ENCODE data around the gene THBS3. TPM values are rescaled to one million over a fixed set of nuclear protein-coding genes. Genes with fewer than 3 reads are reported as not detected.

THBS3 gene
- total RNA-seq, 1 experiment from 2014 or later = 36.8 TPM

DNA sequence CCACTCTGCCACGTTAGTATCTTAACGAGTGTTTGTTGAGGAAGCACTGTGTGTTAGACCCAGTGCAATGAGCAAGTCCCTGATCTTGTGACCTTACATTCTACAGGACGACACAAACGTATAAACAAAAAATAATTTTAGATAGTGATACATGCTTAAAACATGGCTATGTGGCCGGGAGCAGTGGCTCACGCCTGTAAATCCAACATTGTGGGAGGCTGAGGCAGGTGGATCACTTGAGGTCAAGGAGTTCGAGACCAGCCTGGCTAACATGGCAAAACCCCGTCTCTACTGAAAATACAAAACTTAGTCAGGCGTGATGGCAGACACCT, 20.4 kb upstream of the THBS3 start:
- H3K4me1 Mint-ChIP-seq (ENCODE audit: low read depth, unreplicated experiment) = peaks cover 12% of the 10 kb centered on the region
- H3K4me3 Mint-ChIP-seq (ENCODE audit: low read depth, unreplicated experiment) = peak overlapping the region; percentile 72
- TF ChIP-seq CTCF (IDR thresholded peaks at IDR 0.05; ENCODE audit: unreplicated experiment) = no peak
- peaks cover 10% of the 10 kb centered on the region for H3K27me3 Mint-ChIP-seq (ENCODE audit: unreplicated experiment)
- intact Hi-C loops (cut with micrococcal nuclease; ENCODE audit: unreplicated experiment) = no loop called here
- no peaks in the 10 kb centered on the region for H3K9me3 Mint-ChIP-seq (ENCODE audit: low read depth, unreplicated experiment)
- no TSS peak for BruUV-seq (replicated peaks)
- DNase-seq = no peak
- peak overlapping the region; percentile 70 for H3K27ac Mint-ChIP-seq (ENCODE audit: unreplicated experiment)
- peaks cover 27% of the 10 kb centered on the region for H3K36me3 Mint-ChIP-seq (ENCODE audit: insufficient read depth, unreplicated experiment)
- CTCF ChIA-PET = no interaction called here

DNA sequence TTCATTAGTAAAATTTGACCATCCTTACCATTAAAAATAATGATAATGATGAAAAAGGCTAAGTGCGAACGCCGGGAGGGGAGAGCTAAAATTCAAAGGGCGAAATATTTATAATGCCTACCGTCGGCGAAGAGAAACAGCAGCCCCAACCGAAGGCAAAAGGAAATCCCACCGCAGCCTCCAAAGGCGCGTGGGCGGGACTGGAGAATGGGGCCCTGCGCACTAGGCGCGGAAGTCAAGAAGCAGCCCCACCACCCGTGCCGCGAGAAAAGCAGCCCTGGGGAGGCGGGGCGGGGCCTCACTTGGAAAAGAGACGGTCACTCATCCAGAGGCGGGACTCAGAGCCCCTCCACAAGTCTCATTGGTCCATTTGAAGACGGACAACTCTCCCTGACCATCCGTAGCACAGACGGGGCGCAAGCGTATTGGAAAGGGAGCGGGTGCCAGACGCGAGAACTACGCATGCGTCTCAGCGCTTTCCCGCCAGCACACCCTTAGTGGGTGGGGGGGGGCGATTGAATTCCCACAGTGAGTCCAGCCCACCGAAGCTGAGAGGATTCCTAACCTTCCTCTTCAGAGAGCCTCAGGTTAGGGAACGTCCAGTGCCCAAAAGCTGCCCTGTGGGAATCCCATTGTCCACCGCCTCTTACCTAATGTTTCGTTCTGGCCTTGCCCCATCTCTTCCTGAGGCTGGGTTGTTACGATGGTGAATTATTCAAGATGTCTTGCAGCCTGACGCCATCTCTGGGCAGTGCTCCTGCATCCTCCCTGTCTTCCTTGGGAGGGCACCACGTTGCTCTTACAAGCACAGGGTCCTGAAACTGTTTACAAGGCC, 19.8 kb upstream of the THBS3 start:
- Mint-ChIP-seq H3K4me3 (ENCODE audit: low read depth, unreplicated experiment) (peak overlapping the region; percentile 72), H3K27me3 (ENCODE audit: unreplicated experiment) (peaks cover 10% of the 10 kb centered on the region), H3K27ac (ENCODE audit: unreplicated experiment) (peak overlapping the region; percentile 70), H3K4me1 (ENCODE audit: low read depth, unreplicated experiment) (peaks cover 12% of the 10 kb centered on the region), H3K9me3 (ENCODE audit: low read depth, unreplicated experiment) (no peaks in the 10 kb centered on the region), H3K36me3 (ENCODE audit: insufficient read depth, unreplicated experiment) (peaks cover 27% of the 10 kb centered on the region)
- TF ChIP-seq CTCF (IDR thresholded peaks at IDR 0.05; ENCODE audit: unreplicated experiment) = no peak
- DNase-seq = peak; percentile 99
- intact Hi-C loops (cut with micrococcal nuclease; ENCODE audit: unreplicated experiment) = no loop called here
- CTCF ChIA-PET = interaction anchor here (0.6 to 1.5 kb wide), 5 partner anchors 18 to 56 kb away, joined by 3 to 16 read pairs (median 5); partner anchors contain the start of genes KRTCAP2 and THBS3
- BruUV-seq (replicated peaks) = TSS peak; percentile 96

DNA sequence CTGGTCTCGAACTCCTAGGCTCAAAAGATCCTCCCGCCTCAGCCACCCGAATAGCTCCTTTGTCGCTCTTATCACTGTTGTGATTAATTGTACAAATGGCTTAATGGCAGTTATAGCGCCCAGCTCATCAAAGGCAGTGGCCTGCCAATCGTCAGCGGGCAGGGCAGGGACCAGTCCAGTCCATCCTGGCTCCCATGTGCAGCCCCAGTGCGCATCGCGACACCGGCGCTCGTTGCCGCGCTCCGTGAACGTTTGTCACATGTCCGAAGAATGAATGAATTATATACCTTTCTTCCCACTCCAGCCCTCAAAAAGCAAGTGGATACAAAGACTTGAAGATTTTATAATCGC, 19.2 kb upstream of the THBS3 start:
- H3K4me3 Mint-ChIP-seq (ENCODE audit: low read depth, unreplicated experiment) = peak overlapping the region; percentile 72
- peak; percentile 67 for DNase-seq
- H3K36me3 Mint-ChIP-seq (ENCODE audit: insufficient read depth, unreplicated experiment) = peaks cover 27% of the 10 kb centered on the region

More for the DNA sequence above, 19.2 kb upstream of the THBS3 start:
- intact Hi-C loops (cut with micrococcal nuclease; ENCODE audit: unreplicated experiment) = loop anchor here (1.0 kb wide), 2 partner anchors 20 to 51 kb away; partner anchors contain the start of gene THBS3
- H3K4me1 Mint-ChIP-seq (ENCODE audit: low read depth, unreplicated experiment) = peaks cover 12% of the 10 kb centered on the region
- BruUV-seq (replicated peaks) = TSS peak; percentile 89
- no peak for TF ChIP-seq CTCF (IDR thresholded peaks at IDR 0.05; ENCODE audit: unreplicated experiment)
- H3K27me3 Mint-ChIP-seq (ENCODE audit: unreplicated experiment) = peaks cover 9% of the 10 kb centered on the region
- peak overlapping the region; percentile 70 for H3K27ac Mint-ChIP-seq (ENCODE audit: unreplicated experiment)
- no peaks in the 10 kb centered on the region for H3K9me3 Mint-ChIP-seq (ENCODE audit: low read depth, unreplicated experiment)
- CTCF ChIA-PET = interaction anchor here (0.6 to 1.5 kb wide), 8 partner anchors 18 to 561 kb away, joined by 3 to 16 read pairs (median 4); partner anchors contain the start of genes KRTCAP2 and THBS3
